HG02884 (cell line): ENCODE data around the gene MS4A6E.
"Not testable (repeated sequence)": the region's sequence is repeated elsewhere in the genome, so short reads cannot be mapped to it uniquely, and the experiment has no call there.

ENCODE experiments used
- ATAC-seq: cut with Tn5 transposase; IDR thresholded peaks from one replicate; pipeline ENCODE4 v1.9.1; 2021; ENCODE audit warnings: mild to moderate bottlenecking, moderate library complexity; ENCODE audit not compliant: unreplicated experiment

The MS4A6E gene, protein sequence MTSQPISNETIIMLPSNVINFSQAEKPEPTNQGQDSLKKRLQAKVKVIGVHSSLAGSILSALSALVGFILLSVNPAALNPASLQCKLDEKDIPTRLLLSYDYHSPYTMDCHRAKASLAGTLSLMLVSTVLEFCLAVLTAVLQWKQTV

DNA sequence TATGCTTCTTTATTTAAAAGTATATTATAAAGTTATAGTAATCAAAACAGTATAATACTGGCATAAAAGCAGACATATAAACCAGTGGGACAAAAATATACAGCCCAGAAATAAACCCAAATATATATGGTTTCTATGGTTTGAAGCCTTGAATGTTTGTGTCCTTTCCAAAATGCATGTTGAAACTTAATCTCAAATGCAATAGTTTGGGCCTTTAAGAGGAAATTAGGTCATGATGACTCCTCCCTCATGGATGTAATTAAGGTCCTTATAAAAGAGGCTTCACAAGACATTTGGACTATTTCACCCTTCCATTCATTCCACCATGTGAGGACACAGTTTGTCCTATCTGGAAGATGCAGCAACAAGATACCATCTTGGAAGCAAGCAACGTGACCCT, at the start of gene MS4A6E:
TSS of gene MS4A6E (plus strand) at position 301 of the 400 bp plus-strand sequence. CDS start 7,641 bp downstream, outside the sequence.
- ATAC-seq, result no peak

DNA sequence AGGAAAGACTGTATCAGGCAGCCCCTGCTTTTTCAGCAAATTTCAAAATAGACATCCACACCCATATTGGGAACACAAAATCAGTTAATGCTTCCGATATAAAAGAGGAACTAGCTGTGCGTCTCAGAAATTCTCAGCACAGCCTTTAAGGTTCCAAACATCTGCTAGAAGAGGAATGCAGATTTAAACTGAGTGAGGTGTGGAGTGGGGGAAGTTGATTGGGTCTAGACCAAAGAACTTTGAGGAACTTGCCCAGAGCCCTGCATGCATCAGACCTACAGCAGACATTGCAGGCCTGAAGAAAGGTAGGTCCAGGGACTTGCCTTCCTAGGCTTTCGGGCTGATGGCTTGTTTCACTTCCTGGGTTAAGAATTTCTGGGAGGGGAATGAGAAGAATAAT, 46.6 kb upstream of the MS4A6E start, which contains the start of gene MS4A4A:
TSS of gene MS4A4A (plus strand) at position 255 of the 400 bp plus-strand sequence. CDS start at position 265, 10 bp downstream.
- no peak for ATAC-seq

DNA sequence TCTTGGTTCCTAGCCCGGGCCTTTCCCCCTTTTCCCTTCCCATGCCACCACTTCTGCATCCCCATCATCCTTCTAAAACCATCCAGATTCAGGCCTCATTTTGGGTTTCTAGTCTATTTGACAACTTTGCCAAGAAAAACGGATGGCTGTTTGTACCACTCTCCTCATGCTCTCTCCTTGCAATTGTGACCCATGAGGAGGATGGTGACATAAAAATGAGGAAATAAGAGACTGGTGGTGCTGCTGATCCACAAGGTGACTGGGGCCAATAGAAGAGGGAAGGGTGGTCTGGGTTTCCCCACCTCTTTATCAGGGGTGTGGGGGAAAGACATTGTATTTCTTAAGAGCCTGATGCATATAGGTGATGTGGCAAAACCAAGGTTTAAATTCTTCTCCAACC, 45.6 kb upstream of the MS4A6E start:
- no peak for ATAC-seq

DNA sequence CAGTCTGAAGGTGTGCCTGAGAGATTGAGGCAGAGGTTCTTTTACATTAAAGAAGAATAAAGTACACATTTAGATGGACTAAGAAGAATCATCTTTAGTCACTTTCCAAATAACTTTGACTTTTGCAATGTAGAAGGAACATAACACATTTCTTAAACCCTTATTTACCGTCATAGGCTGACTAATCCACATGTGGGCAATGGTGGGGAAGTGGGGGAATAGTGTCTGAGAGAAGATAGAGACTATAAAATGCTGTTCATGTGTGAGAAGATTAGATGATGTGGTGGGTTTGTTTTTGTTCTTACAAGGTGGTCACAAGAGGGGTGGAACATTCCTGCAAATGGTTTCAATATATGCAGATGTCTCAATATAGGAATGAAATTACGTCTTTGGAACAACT, 44.8 kb upstream of the MS4A6E start:
- no peak for ATAC-seq

DNA sequence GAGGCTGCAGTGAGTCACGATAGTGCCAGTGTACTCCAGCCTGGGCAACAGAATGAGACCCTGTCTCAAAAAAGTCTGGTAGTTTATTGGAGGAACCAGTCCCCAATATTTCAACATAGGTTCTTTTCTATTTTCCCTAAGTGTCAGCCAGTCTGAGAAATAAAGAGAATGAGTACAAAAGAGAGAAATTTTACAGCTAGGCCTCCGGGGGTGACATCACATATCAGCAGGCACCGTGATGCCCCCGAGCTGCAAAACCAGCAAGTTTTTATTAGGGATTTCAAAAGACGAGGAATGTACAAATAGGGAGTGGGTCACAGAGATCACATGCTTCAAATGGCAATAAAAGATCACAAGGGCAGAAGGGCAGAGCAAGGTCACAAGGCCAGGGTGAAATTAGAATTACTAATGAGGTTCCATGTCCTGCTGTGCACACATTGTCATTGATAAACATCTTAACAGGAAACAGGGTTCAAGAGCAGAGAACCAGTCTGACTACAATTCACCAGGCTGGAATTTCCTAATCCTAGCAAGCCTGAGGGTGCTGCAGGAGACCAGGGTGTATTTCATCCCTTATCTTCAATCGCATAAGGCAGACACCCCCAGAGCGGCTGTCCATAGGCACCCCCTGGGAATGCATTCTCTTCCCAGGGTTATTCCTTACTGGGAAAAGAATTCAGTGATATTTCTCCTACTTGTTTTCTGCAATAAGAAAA, 41.5 kb upstream of the MS4A6E start:
- not testable (repeated sequence) for ATAC-seq

DNA sequence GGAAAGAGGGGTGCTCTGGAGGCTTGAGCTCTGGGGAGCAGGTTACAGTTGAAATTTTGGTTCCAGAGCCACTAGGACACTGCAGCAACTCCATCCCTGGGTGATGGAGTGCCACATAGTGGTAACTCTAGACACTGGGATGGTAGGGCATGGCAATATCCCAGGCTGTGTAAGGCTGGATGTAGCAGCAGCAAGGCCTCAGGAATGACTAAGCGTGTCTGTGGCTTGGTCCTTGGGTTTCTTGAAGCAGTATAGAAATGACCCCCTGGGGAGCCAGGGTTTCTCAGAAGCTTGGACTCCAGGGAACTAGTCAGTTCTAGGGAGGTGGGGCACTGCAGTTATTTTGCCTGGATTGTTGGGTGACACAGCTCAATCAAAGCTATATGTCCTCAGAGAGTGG, 38.5 kb upstream of the MS4A6E start:
- ATAC-seq, result no peak

DNA sequence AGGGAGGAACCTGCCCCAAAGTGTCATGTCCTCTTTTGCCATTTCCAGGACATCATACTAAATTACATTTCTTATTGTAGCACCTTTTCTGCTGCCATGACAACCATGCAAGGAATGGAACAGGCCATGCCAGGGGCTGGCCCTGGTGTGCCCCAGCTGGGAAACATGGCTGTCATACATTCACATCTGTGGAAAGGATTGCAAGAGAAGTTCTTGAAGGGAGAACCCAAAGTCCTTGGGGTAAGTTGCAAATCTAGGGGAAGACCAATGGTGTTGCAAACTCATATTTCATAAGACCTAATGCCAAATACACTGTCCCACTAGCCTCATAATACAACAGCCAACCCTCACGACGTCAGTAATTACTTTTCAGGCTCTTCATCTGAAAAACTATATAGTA, 34.9 kb upstream of the MS4A6E start:
- no peak for ATAC-seq

DNA sequence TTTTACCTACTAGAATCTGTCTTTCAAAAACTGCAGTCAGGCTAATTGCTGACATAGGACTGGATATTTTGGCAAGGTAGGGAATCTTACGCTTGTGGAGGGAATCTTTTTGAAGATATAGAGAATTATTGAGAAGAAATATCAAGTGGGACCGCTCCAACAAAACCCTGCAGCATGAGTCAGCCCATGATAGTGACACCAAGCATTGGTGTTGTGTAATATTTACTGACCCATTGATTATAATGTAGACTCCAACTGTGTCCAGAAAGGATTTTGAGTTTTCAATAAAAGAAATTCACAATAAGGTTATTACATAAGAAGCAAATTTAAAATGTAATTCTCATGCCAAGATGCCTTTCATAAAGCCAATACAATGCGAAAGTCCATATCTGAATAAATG, 25.9 kb upstream of the MS4A6E start:
- ATAC-seq, result no peak

DNA sequence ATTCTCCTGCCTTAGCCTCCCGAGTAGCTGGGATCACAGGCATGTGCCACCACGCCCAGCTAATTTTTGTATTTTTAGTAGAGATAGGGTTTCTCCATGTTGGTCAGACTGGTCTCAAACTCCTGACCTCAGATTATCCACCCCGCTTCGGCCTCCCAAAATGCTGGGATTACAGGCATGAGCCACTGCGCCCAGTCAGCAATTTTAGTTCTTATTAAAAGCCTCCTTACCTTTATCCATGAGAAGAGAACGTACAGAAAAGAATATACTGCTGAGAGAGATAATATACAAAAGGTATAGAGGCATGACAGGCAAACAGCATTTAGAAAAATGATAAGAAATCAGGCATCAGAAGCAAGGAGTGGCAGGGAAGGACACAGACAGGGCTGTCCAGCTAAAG, 25.2 kb upstream of the MS4A6E start:
- not testable (repeated sequence) for ATAC-seq

DNA sequence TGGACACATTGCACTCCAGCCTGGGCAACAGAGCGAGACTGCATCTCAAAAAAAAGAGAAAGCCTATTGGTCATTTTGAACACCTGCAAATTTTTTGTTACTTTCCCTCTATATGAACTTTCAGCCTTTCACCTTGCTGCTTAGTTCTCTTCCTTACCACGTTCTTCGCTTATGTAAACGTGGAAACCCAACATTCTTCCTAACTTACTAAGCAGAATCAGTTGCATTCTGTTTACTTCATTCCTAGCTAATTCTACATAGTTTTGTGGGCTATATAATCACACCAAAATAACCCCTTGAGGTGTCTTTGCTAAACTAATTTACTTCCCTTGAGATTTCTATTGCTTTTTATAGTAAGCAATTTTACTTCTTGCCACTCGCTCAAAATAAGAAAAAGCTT, 23.4 kb upstream of the MS4A6E start:
- no peak for ATAC-seq

DNA sequence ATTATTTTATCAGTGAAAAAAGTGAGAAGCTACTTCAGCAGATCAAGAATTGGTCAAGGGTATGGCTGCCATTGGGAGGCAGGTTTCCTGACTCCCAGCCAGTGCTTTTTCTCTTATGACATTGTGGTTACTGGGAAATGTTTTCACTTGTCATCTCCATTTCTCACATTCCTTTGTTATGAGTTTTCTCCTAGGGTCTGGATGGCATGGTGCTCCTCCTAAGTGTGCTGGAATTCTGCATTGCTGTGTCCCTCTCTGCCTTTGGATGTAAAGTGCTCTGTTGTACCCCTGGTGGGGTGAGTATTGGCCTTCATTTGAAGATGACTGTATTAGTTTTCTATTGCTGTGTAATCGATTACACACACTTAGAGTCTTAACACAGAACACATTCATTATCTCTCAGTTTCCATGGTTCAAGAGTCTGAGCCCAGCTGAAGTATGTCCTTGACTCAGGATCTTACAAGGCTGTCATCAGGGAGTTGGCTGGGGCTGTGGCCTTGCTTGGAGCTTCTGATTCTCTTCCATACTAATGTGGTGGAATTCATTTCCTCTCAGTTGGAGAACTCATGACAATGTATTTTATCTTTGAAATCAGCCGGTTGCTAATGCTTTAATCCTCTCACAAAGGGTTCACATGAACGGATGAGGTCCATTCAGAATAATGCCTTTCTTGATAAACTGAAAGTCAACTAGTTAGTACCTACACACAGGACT, 21.0 kb upstream of the MS4A6E start:
- no peak for ATAC-seq

DNA sequence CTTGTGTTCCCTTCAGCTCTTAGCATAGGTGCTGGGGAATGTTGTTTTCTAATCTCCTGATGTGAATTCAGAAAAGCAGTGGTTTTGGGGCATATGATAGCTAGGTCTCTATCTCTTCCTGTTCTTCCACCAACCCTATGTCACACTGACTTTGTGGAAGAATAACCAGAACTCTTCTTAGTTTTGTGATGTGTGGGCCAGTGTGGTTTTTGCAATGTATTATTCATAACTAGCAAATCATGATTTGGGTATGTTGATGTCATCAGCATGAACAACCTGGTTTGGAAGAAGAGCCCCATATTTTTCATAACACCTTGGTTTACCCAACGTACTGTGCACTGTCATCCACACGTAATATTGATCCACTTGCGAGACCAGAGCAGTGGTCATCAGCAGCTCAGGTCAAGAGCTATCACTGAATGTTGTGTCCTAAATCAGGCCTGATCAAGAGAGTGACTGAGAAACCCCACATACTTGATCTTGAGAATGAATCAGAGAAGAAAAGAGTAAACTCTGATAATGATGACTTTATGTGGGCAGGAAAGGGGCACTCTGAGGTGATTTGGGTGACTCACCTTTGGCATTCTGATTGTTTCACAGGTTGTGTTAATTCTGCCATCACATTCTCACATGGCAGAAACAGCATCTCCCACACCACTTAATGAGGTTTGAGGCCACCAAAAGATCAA, 19.4 kb upstream of the MS4A6E start:
- no peak for ATAC-seq

DNA sequence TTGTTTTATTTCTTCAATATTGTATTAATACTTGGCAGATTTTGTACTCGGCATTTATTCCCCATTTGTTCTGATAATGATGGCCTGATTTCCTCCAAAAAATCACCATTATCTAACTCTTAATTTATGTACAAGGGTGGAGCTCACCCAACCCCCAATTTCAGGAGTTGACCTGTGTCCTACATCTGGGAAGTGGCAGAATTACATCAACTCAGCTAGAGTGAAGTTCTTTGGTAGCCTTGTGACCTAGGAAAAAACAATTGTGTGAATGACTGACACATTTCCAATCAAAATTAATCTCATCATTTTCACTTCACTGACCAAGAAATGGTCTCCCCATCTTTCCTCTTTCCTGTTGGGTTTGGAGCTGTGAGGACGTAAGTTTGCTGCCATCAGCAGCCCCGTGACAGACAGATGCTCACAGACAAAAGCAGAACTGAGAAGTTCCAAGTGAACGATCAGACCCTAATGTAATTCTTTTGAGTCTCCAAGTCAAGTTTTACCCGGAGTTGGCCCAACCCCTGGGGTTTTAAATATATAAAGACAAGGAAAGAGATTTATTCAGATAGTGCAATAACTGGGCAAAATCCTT, 16.6 kb upstream of the MS4A6E start:
- ATAC-seq, result peak; percentile 71

DNA sequence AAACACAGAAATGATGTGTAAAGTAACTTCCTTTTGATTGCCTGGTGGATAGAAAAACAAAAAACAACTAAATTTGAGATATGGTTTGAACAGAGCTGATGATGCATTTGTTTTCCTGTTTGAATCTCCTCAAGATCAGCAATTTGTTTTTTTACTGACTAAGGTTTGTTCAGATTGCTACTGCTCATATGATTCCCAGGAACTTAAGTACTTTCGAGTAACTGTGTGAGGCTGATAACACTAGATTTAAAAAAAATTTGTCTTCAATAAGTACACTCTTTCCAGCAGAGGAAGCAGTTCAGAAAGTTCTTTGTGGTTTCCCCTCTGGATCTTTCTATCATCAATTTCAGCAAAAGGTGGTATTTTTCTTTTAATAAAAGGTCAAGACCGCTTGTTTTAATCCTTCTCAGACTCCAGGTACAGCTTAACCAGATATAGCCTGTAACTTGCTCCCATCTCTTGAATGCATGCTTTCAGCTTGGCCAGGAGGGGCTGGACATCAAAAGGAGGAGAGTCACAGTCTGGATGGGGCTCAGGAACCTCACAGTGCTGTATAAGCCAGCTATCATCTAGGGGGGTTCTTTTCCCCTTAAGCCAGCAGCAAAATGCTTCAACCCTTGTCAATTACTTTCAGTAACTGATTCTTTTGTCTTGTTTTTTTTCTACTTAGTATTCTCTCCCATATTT, 12.3 kb upstream of the MS4A6E start:
- ATAC-seq, result no peak

DNA sequence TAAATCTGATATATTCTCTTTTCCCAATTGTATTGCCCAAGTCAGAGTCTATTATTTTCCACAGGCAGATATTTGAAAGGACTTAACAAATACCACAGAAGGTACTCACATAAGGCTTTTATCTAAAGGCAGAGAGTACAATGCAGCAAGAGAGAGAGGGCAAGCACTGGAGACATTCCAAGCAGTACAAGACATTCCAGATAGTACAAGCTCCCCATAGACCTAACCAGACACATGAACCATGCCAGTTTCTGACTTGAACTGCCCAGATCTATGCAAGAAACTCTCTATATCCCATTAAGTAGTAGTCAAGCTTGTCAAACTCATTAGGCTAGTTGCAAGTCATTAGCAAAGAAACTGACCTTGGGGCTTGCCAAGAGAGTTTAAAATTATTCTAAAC, 11.2 kb upstream of the MS4A6E start:
- no peak for ATAC-seq

DNA sequence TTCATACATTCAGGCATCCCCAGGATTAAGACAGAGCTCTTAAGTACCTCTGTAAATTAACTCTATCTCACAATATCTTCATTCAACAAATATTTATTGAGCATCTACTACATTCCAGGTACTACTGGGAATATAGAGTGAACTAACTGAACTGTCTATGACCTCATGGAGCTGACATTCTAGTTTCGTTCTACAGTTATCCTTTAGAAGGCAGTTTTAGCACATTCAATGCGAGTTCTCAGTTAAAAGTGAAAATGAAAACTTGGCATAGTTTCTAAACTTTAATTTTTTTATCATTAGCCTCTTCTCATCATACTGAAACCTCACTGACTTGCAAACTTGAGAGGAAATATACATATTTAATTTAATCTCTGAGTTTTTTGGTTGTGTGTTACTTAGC, 10.7 kb upstream of the MS4A6E start:
- ATAC-seq, result no peak

DNA sequence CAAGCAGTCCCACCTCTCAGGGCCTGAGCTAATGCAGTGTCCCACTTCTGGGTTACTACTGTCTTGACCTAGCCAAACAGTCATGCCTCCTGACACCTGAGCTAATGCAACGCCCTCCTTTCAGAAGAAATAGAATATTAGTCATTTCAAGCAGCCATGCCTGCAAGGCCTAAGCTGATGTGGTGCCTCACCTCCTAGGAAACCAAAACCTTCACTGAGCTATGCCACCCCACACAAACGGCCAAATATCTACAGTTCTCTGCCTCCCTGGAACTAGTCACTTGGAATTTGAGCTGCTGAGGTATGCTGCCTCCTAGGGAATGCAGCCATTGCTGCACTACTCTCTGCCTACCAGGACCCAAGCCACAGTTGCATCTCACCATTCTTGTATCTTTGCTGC, 8.3 kb upstream of the MS4A6E start:
- no peak for ATAC-seq

DNA sequence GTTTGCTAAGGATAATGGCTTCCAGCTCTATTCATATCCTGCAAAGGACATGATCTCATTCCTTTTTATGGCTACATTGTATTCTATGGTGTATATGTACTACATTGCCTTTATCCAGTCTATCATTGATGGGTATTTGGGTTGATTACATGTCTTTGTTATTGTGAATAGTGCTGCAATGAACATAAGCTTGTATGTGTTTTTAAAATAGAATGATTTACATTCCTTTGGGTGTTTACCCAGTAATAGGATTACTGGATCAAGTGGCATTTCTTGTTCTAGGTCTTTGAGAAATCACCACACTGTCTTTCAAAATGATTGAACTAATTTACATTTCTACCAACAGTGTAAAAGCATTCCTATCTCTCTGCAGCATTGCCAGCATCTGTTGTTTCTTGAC, 6.0 kb upstream of the MS4A6E start:
- ATAC-seq, result no peak

DNA sequence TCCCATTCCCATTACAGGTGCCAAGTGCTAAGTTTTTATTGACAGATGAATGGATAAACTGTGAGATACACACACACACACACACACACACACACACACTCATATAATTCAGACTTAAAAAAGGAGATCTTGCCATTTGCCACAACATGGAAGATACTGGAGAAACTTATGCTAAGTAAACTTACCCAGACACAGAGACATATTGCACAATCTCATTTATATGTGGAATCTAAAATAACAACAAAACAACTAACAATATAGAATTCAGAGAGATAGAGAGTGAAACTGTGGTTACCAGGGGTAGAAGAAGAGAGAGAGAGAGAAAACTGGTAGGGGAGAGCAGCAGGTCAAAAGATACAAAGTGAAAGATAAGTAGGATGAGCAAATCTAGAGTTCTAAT, 1.4 kb downstream of the MS4A6E start:
- ATAC-seq, result no peak

DNA sequence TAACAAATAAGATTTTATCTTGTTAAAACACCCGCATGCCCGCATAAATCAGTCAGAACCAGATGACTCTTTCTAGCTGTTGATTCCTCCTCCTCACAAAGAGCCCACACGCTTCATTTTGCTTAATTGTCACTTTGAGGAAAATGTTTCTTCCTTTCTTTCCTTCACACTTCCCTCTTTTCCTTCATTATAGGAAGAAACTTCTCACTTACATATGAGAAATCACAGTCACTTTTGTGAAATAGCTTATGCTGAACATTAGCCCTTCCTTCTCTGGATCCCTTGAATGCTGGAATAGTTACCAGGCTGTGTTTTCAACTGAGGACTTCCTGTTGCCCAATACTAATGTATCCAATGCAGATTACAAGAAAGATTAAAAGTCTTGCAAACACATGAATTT, 5.8 kb downstream of the MS4A6E start:
- no peak for ATAC-seq
